Measurements from ENCODE around the gene TRMT44. TPM values are rescaled to one million over a fixed set of nuclear protein-coding genes. Genes with fewer than 3 reads are reported as not detected.
A peak's percentile ranks its signal among the peaks of the same experiment; 100 is the strongest.
"Not testable (repeated sequence)": the region's sequence is repeated elsewhere in the genome, so short reads cannot be mapped to it uniquely, and the experiment has no call there.

The TRMT44 gene
- total RNA-seq, 1 donor from 2014 or later = 9.2 TPM

DNA sequence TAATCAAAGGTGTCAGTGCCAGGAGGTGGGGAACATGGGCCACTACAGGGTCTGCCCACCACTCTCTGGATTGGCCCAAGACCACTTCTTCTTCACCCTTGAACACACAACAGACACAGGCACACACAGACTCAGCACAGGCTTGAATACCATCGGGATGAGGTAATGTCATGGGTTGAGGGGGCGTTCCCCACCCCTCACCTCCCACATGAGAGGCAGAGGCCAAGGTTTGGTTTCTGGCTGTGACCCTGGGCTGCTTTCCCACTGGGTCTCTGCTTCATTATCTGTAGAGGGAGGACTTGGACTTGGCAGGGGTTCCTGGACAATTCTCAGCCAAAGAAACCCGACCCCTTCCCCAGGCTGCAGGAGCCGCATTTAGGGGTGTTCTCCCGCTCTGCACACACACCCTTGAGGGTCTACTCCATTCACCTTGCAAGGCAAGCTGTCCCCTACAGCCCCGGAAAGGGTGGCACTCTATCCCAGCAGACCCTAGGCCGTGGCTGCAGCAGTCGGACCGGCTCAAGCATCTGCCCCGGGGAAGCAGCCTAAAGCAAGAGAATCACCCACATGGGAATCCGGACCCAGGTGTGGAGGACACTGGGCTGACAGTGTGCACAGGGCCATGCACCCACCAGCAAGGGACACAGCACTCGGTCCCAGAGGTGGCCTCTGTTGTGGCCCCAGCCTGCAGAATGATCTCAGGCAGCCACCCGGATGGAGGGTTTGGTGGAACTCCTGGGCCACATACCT lies 62.4 kb downstream of the TRMT44 start:
- intact Hi-C loops (cut with DNase I) = no loop called here
- DNase-seq (ENCODE audit: missing footprints) (peak; percentile 65), ATAC-seq (no peak)

GRCh38 chr4:8503801-8504200 lies 63.2 kb downstream of the TRMT44 start:
- ATAC-seq (no peak), DNase-seq (ENCODE audit: missing footprints) (no peak)
- intact Hi-C loops (cut with DNase I) = no loop called here

DNA sequence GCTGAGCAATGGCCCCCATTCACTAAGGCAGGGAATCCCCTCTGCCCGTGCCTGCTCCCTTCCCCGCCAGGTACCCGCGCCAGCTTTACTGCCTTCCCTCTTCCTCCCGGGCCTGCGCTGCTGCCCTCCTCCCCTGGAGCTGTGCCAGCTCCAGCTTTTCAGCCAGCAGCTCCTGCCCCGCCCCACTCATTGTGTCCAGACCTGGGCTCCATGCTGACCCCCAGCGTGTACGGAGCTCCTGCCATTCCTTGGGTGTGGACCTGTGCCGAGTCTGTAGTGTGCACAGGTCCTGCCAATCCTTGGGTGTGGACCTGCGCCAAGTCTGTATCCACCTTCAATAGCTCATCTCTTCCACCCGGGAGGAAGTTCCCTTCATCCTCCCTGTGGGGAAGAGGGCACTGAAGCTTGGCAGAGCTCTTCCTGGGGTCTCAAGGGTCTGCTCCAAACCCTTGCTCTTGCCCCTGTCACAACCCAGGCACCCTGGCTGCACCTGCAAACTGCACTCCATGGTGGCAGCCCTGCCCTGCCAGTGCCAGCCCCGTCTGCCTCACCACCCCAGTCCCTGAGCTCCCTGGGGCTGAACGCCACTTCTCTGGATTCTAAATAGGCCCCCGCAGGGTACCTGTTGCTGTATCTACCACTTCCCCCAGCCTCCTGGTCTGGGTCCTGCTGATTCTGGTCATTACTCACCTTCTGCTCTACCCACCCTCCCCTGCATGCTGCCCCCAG lies 63.9 kb downstream of the TRMT44 start:
- DNase-seq (ENCODE audit: missing footprints) (peak; percentile 45), ATAC-seq (no peak)
- intact Hi-C loops (cut with DNase I) = no loop called here

DNA sequence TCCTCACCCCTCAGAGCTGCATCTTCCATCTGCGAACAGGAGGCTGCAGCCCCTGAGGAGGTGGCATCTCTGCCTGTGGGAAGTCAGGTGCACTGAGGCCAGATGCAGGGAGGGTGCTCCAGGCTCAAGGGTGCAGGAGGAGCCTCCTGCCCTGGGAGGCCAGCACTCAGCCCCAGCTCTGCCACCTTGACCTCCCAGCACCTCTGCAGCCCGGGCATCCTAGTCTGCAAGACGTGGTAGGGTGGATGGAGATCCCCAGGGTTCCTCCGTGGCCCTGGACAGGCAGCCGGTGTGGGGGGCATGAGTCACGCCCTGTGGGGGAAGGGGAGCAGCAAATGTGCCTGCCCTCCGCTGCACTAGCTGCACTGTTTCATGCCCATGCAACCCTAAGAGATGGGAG lies 64.7 kb downstream of the TRMT44 start:
- DNase-seq (ENCODE audit: missing footprints) = peak; percentile 41

DNA sequence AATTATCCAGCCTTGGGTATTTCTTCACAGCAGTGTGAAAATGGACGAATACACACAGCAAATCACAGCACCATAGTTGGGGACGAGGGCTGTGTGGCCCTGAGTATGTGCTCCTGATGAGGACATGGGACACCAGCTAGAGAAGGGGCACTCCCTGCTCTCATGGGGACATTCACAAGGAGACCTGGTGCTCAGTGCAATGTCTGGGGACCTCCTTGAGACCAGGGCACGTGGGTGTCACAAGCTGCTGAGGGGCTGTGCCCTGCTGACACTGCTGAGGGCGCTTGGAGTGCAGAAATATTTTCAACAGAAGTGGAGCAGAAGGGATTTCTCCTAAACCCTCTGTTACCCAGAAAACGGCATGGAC lies 65.4 kb downstream of the TRMT44 start:
- intact Hi-C loops (cut with DNase I) = no loop called here
- ATAC-seq (no peak), DNase-seq (ENCODE audit: missing footprints) (no peak)

More for the DNA sequence above, 64.7 kb downstream of the TRMT44 start:
- ATAC-seq = no peak
- intact Hi-C loops (cut with DNase I) = no loop called here

DNA sequence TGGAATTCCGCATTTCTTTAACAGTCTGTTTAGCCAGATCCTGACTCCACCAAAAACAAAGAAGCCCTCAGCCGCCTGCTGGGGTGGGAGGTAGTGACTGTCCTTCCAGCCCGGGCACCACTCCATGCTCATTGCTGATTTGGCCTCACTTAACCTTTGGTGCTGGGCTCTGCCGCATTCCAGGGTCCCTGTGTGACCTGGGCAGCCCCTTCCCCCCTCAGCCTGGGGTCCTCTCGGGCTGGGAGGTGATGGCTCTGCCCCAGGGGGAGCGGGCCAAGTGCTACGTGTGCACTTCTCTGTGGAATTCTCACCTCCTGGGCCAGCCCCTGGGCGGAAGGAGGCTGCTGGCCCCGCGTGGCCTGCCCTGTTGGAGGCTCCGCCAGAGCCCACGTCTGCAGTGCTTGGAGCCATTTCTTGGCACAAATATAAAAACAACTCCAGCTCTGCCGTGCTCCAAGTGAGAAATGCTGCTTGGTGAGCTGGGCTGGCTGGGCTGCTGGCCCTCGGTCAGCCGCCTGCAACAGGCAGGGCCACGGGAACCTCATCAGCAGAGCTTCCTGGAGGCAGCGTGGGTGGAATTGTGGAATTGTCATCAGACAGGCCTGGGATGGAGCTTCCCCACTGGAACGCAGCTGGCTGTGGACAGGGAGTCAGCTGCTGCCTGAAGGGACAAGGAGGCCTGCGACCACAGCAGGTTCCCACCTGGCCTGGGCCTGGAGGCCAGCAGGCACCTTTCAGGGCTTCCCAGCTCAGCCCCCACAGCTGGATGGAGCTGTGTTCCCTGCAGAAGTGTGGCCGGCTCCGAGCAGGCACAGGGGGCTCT lies 66.0 kb downstream of the TRMT44 start:
- peak; percentile 85 for ATAC-seq
- intact Hi-C loops (cut with DNase I) = no loop called here
- DNase-seq (ENCODE audit: missing footprints) = peak; percentile 79

DNA sequence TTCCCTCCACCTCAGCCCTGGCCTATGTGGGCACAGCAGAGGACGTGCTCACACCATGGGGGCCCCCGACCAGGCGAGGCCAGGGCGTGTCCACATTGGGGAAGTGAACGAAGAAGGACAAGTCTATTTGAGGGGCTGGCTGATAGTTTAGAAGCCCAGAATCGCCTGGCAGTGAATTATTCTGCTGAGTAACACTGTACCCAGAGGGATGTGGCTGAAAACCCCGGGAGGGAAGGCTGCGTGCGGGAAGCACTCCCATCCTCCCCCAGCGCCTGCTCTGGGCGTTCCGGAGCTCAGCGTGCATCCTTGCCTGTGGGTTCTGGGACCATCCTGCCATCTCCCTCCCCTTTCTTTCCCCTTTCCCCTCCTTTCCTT lies 66.6 kb downstream of the TRMT44 start:
- DNase-seq (ENCODE audit: missing footprints) (no peak), ATAC-seq (peak; percentile 22)
- intact Hi-C loops (cut with DNase I) = no loop called here

GRCh38 chr4:8507624-8508023 lies 67.0 kb downstream of the TRMT44 start:
- DNase-seq (ENCODE audit: missing footprints) (no peak), ATAC-seq (no peak)
- intact Hi-C loops (cut with DNase I) = no loop called here

- ATAC-seq (no peak), DNase-seq (ENCODE audit: missing footprints) (no peak)
- intact Hi-C loops (cut with DNase I) = no loop called here
Observed at GRCh38 chr4:8508266-8508665, 67.7 kb downstream of the TRMT44 start.

GRCh38 chr4:8508740-8509139 lies 68.2 kb downstream of the TRMT44 start:
- intact Hi-C loops (cut with DNase I) = no loop called here
- ATAC-seq (no peak), DNase-seq (ENCODE audit: missing footprints) (no peak)

DNA sequence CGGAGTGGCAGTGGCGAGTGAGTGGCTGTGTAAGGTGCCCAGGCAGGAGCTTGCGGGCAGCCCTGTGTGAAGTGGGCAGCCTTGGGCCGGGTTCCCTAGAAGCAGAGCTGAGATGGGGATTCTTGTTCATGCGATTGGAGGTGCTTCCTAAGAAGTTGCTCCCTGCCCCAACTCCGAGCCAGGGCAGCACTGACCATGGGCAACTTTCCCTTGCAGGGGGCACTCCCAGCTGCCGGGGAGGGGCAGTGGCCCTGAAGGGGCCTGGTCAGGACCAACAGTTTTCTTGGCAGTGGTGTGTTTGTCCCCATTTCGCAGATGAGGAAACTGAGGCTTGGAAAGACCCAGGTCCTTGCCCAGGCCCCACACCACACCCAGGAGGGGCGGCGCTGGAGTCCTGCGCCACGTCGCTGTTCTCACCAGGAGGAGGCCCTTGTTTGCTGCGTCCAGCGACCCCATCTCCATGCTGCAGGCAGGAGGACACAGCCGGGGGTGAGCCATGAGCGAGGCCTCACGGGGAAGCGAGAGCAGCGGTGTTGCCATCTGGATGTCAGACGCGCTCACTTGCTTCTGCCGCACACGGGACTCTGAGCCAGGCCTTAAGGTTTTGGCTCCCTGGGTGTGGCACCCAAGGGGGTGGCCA lies 68.9 kb downstream of the TRMT44 start:
- DNase-seq (ENCODE audit: missing footprints) (no peak), ATAC-seq (no peak)
- intact Hi-C loops (cut with DNase I) = no loop called here

- DNase-seq (ENCODE audit: missing footprints) (no peak), ATAC-seq (no peak)
- intact Hi-C loops (cut with DNase I) = no loop called here
Observed at GRCh38 chr4:8510191-8510590, 69.6 kb downstream of the TRMT44 start.

- intact Hi-C loops (cut with DNase I) = no loop called here
- no peak for ATAC-seq
- no peak for DNase-seq (ENCODE audit: missing footprints)
Observed at GRCh38 chr4:8510611-8511285, 70.2 kb downstream of the TRMT44 start.

DNA sequence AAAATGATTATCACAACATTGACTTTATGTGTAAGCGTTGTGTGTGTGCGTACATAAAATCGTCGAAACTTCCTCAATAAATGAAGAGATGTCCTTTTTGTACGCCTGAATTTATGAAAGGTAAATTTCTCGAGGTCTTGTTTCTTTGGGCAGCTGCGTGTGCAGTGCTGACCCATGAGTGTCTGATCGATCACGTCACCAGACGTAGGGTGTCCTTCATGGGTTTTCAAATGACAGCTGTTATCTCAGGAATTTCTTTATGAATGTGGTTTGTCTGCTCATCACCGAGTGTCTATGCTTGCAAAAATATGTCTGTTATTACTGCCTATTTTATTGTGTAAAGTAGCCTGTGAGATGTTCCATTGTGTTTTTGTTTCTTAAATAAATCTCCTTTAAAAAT lies 71.9 kb downstream of the TRMT44 start:
- ATAC-seq (no peak), DNase-seq (ENCODE audit: missing footprints) (no peak)
- intact Hi-C loops (cut with DNase I) = no loop called here

- DNase-seq (ENCODE audit: missing footprints); ATAC-seq; intact Hi-C loops (cut with DNase I): not testable (repeated sequence)
Observed at GRCh38 chr4:8513080-8513479, 72.5 kb downstream of the TRMT44 start.

- intact Hi-C loops (cut with DNase I) = no loop called here
- ATAC-seq = no peak
Observed at GRCh38 chr4:8513931-8514330, 73.4 kb downstream of the TRMT44 start.

GRCh38 chr4:8514391-8514790 lies 73.8 kb downstream of the TRMT44 start:
- ATAC-seq (no peak), DNase-seq (ENCODE audit: missing footprints) (no peak)
- intact Hi-C loops (cut with DNase I) = no loop called here

More at GRCh38 chr4:8513931-8514330, 73.4 kb downstream of the TRMT44 start:
- no peak for DNase-seq (ENCODE audit: missing footprints)

DNA sequence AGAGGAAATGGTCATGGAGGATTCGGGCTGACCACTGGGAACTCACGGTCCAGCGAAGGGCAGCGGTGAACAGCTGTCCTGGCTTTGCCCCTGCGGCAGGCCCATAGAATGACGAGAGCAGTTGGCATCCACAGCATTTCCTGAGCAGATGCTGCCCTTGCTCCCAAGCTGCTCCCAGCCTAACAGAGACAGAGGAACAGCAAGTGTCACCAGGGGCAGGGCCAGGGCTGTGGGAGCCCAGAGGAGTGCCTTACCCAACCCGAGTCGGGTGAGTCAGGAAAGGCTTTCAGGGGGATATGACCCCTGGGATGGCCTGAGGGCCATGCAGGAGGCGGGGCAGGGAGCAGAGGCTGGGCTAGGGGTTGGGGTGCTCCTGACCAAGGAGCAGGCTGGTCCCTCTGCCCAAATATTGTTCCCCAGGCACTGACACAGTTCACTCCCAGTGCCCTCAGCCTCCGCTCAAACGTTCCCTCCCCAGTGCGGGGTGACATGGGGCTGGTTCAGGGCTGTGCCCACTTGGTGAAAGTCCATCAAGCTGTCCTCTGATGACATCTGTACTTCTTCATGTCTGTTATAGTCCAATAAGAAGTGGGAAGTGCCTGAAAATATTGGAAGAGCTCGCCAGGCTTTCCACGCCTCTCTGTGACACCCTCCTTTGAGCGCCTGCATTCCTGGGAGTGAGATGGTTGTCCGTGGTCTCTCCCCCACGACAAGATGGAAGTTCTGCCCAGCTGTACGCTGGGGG lies 74.9 kb downstream of the TRMT44 start:
- intact Hi-C loops (cut with DNase I) = no loop called here
- ATAC-seq (no peak), DNase-seq (ENCODE audit: missing footprints) (no peak)

All from Right ventricle myocardium inferior (tissue), 1 donor.